Esophagus (tissue), 2 donors: ENCODE measurements around the gene NTSR1. TPM values are rescaled to one million over a fixed set of nuclear protein-coding genes. Genes with fewer than 3 reads are reported as not detected.

Source experiments
- H3K27ac ChIP-seq, 2 donors: one replicate each; pipeline ENCODE4 v1.5.1; 2013; ENCODE audit warnings: low read depth in 2 of 2, mild to moderate bottlenecking in 2 of 2, inconsistent platforms in 1 of 2, low read length in 1 of 2, moderate library complexity in 1 of 2
- H3K27me3 ChIP-seq, 2 donors: one replicate each; pipeline ENCODE4 v1.6.1; 2013; ENCODE audit warnings: low read length in 2 of 2, control low read depth in 1 of 2, mild to moderate bottlenecking in 1 of 2; ENCODE audit not compliant: insufficient read depth in 2 of 2, control insufficient read depth in 1 of 2
- H3K36me3 ChIP-seq, 2 donors: one replicate each; pipeline ENCODE4 v1.6.1; 2013; ENCODE audit warnings: low read length in 1 of 2; ENCODE audit not compliant: control insufficient read depth in 2 of 2, insufficient read depth in 2 of 2
- H3K4me1 ChIP-seq, 2 donors: one replicate each; pipeline ENCODE4 v1.6.1; 2013; ENCODE audit warnings: low read length in 1 of 2; ENCODE audit not compliant: control insufficient read depth in 2 of 2, insufficient read depth in 2 of 2
- H3K4me3 ChIP-seq, 2 donors: one replicate each; pipeline ENCODE4 v1.5.1; 2013; ENCODE audit warnings: low read length in 2 of 2, mild to moderate bottlenecking in 2 of 2, low read depth in 1 of 2, moderate library complexity in 1 of 2
- H3K9me3 ChIP-seq, 2 donors: one replicate each; pipeline ENCODE4 v1.6.1; 2013; ENCODE audit warnings: mild to moderate bottlenecking in 2 of 2, low read depth in 1 of 2, low read length in 1 of 2, moderate library complexity in 1 of 2; ENCODE audit not compliant: control insufficient read depth in 2 of 2, insufficient read depth in 1 of 2
- WGBS, 2 donors: extraction: QIAGEN DNeasy Blood & Tissue Kit; methylation state at CpG; one replicate each; pipeline ENCODE4 v1.1.7; 2013; 5-methylcytosine and 5-hydroxymethylcytosine counted together
- polyA plus RNA-seq, 2 donors: library from polyadenylated mRNA; stranded (reverse); fragments of 200-250 nt; gene quantifications; one replicate each; pipeline ENCODE4 v1.2.3, GENCODE V29; 2013
- donor health status: healthy with polysubstance abuse.
- donor health status: Bipolar disorder and iron deficiency.

NTSR1 gene
- polyA plus RNA-seq, 2 donors, result 0.02 TPM

DNA sequence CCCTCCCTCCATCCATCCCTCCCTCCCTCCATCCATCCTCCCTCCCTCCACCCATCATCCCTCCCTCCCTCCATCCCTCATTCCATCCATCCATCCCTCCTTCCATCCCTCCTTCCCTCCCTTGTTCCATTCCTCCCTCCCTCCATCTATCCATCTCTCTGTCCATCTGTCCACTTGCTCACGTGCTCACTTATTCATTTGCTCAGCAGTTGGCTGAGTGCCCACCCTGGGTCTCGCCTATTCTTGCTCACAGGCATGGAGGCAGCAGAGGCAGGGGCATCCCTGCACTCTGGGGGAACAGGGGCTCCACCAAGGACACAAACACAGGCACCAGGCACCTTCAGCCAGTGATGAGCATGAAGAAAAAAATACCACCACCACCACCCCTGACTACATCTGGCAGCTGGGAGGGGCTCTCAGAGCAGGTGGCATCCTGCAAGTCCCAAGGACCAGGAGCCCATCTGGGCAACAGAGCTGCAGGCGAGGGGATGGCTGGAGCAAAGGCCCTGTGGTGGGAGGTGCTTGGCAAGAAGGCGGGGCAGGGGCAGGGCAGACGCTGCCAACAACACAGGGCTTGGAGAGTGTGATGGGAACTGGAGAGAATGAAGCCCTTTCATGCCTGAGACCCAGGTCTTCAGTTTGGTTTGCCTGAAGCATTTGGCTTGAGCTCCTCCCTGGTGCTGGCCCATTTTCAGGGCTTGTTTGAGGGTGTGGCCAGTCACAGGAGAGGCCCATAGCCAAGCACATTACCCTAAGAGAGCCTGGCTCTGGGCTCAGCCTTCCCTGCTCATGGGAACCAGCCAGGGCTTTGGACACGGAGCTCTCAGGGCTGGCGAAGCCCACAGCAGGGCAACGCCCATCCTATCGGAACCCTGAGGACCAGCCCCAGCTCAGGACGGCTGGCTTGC, 47.4 kb downstream of the NTSR1 start:
- Histone ChIP-seq H3K4me1 (peaks cover 0 to 11% of the 10 kb centered on the region in 2 donors), H3K36me3 (no peaks in the 10 kb centered on the region), H3K27me3 (no peaks in the 10 kb centered on the region), H3K27ac (no peak overlapping the region), H3K9me3 (peaks cover 0 to 3% of the 10 kb centered on the region in 2 donors), H3K4me3 (no peak overlapping the region)
- WGBS, 2 donors, result 31 to 37% methylated on average over 10 of the region's 10 CpGs

DNA sequence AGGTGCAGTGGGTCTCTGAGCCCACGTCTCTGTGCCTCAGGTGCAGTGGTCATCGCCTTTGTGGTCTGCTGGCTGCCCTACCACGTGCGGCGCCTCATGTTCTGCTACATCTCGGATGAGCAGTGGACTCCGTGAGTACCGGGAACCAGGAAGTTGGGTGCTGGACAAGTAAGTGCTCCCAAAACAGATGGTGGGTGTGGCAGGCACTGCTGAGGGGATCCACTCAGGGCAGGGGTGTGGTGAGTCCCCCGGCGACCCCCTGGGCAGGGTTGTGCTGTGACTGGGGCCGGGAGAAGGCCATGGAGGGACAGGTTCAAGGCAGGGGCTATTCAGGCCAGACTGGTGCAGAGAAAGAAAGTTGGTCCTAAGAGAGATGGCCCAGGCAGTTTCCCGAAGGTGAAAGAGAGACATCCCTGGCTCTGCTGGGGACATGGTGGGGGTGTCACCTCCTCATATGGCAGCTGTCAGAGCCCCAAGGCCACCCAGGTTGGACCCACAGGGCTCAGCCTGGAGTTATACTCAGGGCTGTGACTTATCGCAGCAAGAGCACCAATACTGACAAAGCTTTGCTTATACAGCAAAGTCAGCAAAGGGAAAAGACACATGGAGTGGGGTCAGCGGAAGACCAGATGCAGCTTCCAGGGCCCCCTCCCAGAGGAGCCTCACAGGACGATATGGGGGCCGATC, 49.7 kb downstream of the NTSR1 start:
- Histone ChIP-seq H3K4me3 (no peak overlapping the region), H3K27me3 (no peaks in the 10 kb centered on the region), H3K4me1 (peaks cover 0 to 11% of the 10 kb centered on the region in 2 donors), H3K27ac (no peak overlapping the region), H3K9me3 (peaks cover 0 to 3% of the 10 kb centered on the region in 2 donors), H3K36me3 (no peaks in the 10 kb centered on the region)
- 74 to 80% methylated on average over 16 of the region's 16 CpGs for WGBS, 2 donors

DNA sequence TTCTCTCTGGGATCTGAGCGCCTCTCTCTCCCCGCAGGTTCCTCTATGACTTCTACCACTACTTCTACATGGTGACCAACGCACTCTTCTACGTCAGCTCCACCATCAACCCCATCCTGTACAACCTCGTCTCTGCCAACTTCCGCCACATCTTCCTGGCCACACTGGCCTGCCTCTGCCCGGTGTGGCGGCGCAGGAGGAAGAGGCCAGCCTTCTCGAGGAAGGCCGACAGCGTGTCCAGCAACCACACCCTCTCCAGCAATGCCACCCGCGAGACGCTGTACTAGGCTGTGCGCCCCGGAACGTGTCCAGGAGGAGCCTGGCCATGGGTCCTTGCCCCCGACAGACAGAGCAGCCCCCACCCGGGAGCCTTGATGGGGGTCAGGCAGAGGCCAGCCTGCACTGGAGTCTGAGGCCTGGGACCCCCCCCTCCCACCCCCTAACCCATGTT, 51.4 kb downstream of the NTSR1 start:
- 82 to 84% methylated on average over 20 of the region's 20 CpGs for WGBS, 2 donors
- no peak overlapping the region for H3K4me3 ChIP-seq
- no peaks in the 10 kb centered on the region for H3K36me3 ChIP-seq
- H3K27ac ChIP-seq, result no peak overlapping the region
- H3K27me3 ChIP-seq, result no peaks in the 10 kb centered on the region
- peaks cover 0 to 3% of the 10 kb centered on the region in 2 donors for H3K9me3 ChIP-seq
- H3K4me1 ChIP-seq, result peaks cover 0 to 4% of the 10 kb centered on the region in 2 donors

DNA sequence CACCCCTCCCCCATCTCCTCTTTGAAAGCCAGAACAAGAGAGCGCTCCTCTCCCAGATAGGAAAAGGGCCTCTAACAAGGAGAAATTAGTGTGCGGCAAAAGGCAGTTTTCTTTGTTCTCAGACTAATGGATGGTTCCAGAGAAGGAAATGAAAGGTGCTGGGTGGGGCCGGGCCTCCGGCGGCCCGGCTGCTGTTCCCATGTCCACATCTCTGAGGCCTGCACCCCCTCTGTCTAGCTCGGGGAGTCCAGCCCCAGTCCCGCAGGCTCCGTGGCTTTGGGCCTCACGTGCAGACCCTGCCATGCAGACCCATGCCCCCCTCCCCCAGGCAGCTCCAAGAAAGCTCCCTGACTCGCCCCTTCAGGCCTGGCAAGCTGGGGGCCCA, 51.8 kb downstream of the NTSR1 start:
- Histone ChIP-seq H3K27me3 (no peaks in the 10 kb centered on the region), H3K4me1 (peaks cover 0 to 4% of the 10 kb centered on the region in 2 donors), H3K36me3 (no peaks in the 10 kb centered on the region), H3K27ac (no peak overlapping the region), H3K4me3 (no peak overlapping the region), H3K9me3 (peaks cover 0 to 3% of the 10 kb centered on the region in 2 donors)
- 55 to 58% methylated on average over 11 of the region's 11 CpGs for whole genome bisulfite sequencing, 2 donors

DNA sequence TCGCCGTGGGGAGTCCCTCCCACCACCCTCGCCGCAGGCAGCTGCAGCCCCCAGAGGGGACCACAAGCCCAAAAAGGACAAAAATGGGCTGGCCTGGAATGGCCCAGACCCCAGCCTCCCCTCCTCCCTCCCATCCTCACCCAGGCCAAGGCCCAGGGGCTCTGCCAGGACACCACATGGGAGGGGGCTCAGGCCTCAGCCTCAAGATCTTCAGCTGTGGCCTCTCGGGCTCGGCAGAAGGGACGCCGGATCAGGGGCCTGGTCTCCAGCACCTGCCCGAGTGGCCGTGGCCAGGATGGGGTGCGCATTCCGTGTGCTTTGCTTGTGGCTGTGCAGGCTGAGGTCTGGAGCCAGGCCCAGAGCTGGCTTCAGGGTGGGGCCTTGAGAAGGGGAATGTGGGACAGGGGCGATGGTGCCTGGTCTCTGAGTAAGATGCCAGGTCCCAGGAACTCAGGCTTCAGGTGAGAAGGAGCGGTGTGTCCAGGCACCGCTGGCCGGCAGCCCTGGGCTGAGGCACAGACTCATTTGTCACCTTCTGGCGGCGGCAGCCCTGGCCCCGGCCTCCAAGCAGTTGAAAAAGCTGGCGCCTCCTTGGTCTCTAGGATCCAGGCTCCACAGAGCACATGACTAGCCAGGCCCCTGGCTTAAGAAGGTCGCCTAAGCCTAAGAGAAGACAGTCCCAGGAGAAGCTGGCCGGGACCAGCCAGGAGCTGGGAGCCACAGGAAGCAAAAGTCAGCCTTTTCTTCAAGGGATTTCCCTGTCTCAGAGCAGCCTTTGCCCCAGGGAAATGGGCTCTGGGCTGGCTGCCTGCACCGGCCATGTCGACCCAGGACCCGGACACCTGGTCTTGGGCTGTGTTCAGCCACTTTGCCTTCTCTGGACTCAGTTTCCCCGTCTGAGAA, 52.5 kb downstream of the NTSR1 start:
- 45 to 49% methylated on average over 26 of the region's 26 CpGs for WGBS, 2 donors
- no peaks in the 10 kb centered on the region for H3K36me3 ChIP-seq
- H3K27ac ChIP-seq, result no peak overlapping the region
- no peaks in the 10 kb centered on the region for H3K27me3 ChIP-seq
- H3K4me3 ChIP-seq, result no peak overlapping the region
- H3K9me3 ChIP-seq, result peaks cover 0 to 3% of the 10 kb centered on the region in 2 donors
- H3K4me1 ChIP-seq, result peaks cover 0 to 4% of the 10 kb centered on the region in 2 donors

DNA sequence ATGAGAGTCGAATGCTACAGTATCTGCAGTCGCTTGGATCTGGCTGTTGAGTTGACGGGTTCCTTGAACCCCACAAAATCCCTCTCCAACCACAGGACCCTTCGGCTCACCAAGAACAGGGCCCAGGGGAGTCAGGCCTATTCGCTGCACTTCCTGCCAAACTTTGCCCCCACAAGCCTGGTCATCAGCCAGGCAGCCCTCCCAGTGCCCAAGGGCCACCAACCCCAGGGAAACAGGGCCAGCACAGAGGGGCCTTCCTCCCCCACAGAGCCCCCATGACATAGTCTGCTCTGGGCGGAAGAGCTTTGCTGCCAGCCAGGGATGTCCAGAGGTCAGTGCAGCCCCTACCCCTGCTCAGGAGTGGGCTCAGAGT, 53.1 kb downstream of the NTSR1 start:
- Histone ChIP-seq H3K4me1 (peaks cover 0 to 4% of the 10 kb centered on the region in 2 donors), H3K9me3 (peaks cover 0 to 3% of the 10 kb centered on the region in 2 donors), H3K4me3 (no peak overlapping the region), H3K36me3 (no peaks in the 10 kb centered on the region), H3K27ac (no peak overlapping the region), H3K27me3 (no peaks in the 10 kb centered on the region)
- WGBS, 2 donors, result 87 to 89% methylated on average over 6 of the region's 6 CpGs

DNA sequence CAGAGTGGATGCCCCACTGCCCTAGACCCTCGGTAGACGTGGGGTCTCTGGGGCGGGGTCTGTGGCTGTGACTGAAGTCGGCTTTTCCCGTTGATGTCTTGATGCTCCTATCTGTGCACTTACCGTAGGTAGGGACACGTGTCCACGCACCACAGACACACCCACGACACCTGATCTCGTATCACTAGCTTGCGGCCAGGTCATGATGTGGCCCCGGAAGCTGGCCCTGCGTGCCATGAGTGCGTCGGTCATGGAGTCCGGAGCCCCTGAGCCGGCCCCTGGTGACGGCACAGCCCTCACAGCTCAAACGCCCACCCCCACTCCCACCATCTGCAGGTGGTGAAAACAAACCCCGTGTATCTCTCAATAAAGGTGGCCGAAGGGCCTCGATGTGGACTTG, 53.7 kb downstream of the NTSR1 start:
- Histone ChIP-seq H3K27ac (no peak overlapping the region), H3K27me3 (no peaks in the 10 kb centered on the region), H3K4me3 (no peak overlapping the region), H3K9me3 (peaks cover 0 to 3% of the 10 kb centered on the region in 2 donors), H3K4me1 (peaks cover 0 to 5% of the 10 kb centered on the region in 2 donors), H3K36me3 (no peaks in the 10 kb centered on the region)
- WGBS, 2 donors, result 84 to 89% methylated on average over 22 of the region's 22 CpGs

DNA sequence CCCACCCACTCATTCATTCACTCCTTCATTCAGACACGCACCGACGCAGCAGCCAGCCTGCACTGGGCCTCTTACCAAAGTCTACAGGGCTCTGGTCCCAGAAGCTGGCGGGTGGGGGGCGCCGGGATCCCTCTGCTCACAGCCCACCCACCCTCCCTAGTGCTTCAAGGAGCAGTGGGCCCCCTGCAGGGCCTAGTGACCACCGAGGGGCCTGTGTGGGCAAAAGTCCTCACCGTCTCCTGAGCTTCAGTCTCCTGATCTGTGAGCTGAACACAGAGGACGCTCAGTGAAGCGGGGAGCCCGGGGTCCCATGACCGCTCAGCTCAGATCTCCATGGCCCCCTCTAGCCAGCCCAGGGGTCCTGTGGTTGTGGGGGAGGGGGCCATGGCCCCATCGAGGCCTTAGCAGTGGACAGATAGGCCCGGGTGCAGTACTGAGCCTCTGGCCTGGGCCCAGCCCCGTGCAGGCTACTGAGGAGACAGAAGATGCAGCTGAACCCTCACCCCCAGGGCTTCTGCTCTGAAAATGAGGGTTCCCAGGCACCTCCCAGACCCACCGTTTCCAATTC, 54.2 kb downstream of the NTSR1 start:
- Histone ChIP-seq H3K4me3 (no peak overlapping the region), H3K27ac (no peak overlapping the region), H3K27me3 (no peaks in the 10 kb centered on the region), H3K36me3 (no peaks in the 10 kb centered on the region), H3K9me3 (no peaks in the 10 kb centered on the region), H3K4me1 (peaks cover 0 to 5% of the 10 kb centered on the region in 2 donors)
- WGBS, 2 donors, result 84 to 86% methylated on average over 16 of the region's 16 CpGs

DNA sequence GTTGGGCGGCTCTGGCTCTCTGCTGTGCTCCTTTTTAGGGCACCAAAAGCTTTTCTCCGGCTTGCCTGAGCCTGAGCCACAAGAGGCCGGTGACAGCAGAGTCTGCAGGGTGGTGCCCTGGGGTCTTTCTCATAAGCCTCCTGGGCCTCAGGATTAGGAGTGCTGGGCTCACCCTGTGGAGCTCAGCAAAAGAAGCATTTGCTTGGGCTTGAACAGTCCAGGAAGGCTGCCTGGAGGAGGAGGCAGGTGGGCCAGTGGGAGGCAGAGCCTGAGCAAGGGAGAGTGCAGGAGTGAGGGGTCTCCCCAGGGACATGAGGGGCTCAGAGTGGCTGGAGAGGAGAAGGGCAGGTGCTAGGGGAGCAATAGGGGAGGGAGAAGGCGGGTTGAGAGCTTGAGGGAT, 54.8 kb downstream of the NTSR1 start:
- WGBS, 2 donors, result 90 to 97% methylated on average over 4 of the region's 4 CpGs
- H3K27ac ChIP-seq, result no peak overlapping the region
- no peaks in the 10 kb centered on the region for H3K9me3 ChIP-seq
- peaks cover 0 to 5% of the 10 kb centered on the region in 2 donors for H3K4me1 ChIP-seq
- H3K27me3 ChIP-seq, result no peaks in the 10 kb centered on the region
- no peaks in the 10 kb centered on the region for H3K36me3 ChIP-seq
- no peak overlapping the region for H3K4me3 ChIP-seq
